B cell (primary cell): ENCODE results near the gene MUC6.

Experiments used
- CTCF ChIP-seq: fragments of 200-600 bp; IDR thresholded peaks from one replicate; pipeline ENCODE4 v1.8.0; 2022; ENCODE audit warnings: antibody characterized with exemption, mild to moderate bottlenecking
- EZH2 ChIP-seq: IDR thresholded peaks from 2 replicates; pipeline ENCODE4 v1.6.1; 2012; ENCODE audit warnings: borderline replicate concordance, low read depth, mild to moderate bottlenecking, moderate library complexity, low read length; ENCODE audit not compliant: insufficient read depth, poor library complexity, severe bottlenecking

GRCh38 chr11:985406-985805 lies 51.1 kb downstream of the MUC6 start:
- no peak for TF ChIP-seq CTCF
- TF ChIP-seq EZH2: no peak
